PC-9 (cell line): ENCODE data around the gene TTR. TPM values are rescaled to one million over a fixed set of nuclear protein-coding genes. Genes with fewer than 3 reads are reported as not detected.

ENCODE experiments used
- BruUV-seq: library from RNA; stranded (reverse); fragments of 400-500 nt; replicated peaks from 2 replicates; lab custom pipeline; 2021; lab: Mats Ljungman, UMichigan
- CTCF ChIA-PET: fragments of 300-600 bp; sonication (Branson Sonifier 250); formaldehyde crosslinking; loops from one replicate; lab custom pipeline; 2022; ENCODE audit warnings: antibody characterized with exemption; lab: Charles Lee
- POLR2A ChIA-PET: fragments of 300-600 bp; sonication (Branson Sonifier 250); formaldehyde crosslinking; loops from one replicate; lab custom pipeline; 2022; ENCODE audit warnings: antibody characterized with exemption; ENCODE audit not compliant: unreplicated experiment; lab: Charles Lee
- DNase-seq, 2 experiments: peaks; one replicate each; pipeline versions ENCODE4 v3.0.0 to v3.0.0-alpha.2; 2015 to 2022; ENCODE audit warnings: mixed read lengths in 1 of 2
- H2AFZ ChIP-seq: fragments of 200-600 bp; sonication (generic); 2 replicates; pipeline ENCODE4 v1.8.1; 2017; ENCODE audit warnings: antibody characterized with exemption
- H3F3A ChIP-seq: fragments of 200-600 bp; sonication (generic); 2 replicates; pipeline ENCODE4 v1.8.1; 2017; ENCODE audit warnings: antibody characterized with exemption, mild to moderate bottlenecking, low read depth; ENCODE audit not compliant: insufficient read depth
- H3K27ac ChIP-seq: fragments of 200-600 bp; sonication (generic); 2 replicates; pipeline ENCODE4 v1.6.1; 2016; ENCODE audit warnings: mixed run types
- H3K27me3 ChIP-seq: fragments of 200-600 bp; sonication (generic); 2 replicates; pipeline ENCODE4 v1.6.1; 2016; ENCODE audit warnings: low read depth, mixed run types; ENCODE audit not compliant: insufficient read depth
- H3K36me3 ChIP-seq: fragments of 200-600 bp; sonication (generic); 2 replicates; pipeline ENCODE4 v1.6.1; 2016; ENCODE audit warnings: low read depth, mixed run types
- H3K4me1 ChIP-seq: fragments of 200-600 bp; sonication (generic); replicated peaks from 2 replicates; pipeline ENCODE4 v1.6.1; 2016; ENCODE audit warnings: mixed run types; ENCODE audit not compliant: insufficient read depth
- H3K4me2 ChIP-seq: fragments of 200-600 bp; sonication (generic); 2 replicates; pipeline ENCODE4 v1.6.1; 2017; ENCODE audit warnings: mixed run types
- H3K4me3 ChIP-seq: fragments of 200-600 bp; sonication (generic); 2 replicates; pipeline ENCODE4 v1.6.1; 2016; ENCODE audit warnings: mixed run types
- H3K79me2 ChIP-seq: fragments of 200-600 bp; sonication (generic); 2 replicates; pipeline ENCODE4 v1.6.1; 2017; ENCODE audit warnings: low read depth, mixed run types
- H3K9me2 ChIP-seq: fragments of 200-600 bp; sonication (generic); 2 replicates; pipeline ENCODE4 v1.8.1; 2017; ENCODE audit warnings: mild to moderate bottlenecking; ENCODE audit not compliant: insufficient read depth
- H3K9me3 ChIP-seq: fragments of 200-600 bp; sonication (generic); 2 replicates; pipeline ENCODE4 v1.8.1; 2016; ENCODE audit warnings: low read depth; ENCODE audit not compliant: insufficient read depth
- H4K20me1 ChIP-seq: fragments of 200-600 bp; sonication (generic); 2 replicates; pipeline ENCODE4 v1.8.1; 2017; ENCODE audit not compliant: insufficient read depth
- CTCF ChIP-seq: fragments of 200-600 bp; sonication (generic); conservative IDR thresholded peaks from 2 replicates; pipeline ENCODE4 v1.6.1; 2017; ENCODE audit warnings: mixed run types, antibody characterized with exemption, mild to moderate bottlenecking, moderate library complexity
- EZH2 ChIP-seq: fragments of 200-600 bp; sonication (generic); IDR thresholded peaks from 2 replicates; pipeline ENCODE4 v1.8.0; 2017; ENCODE audit warnings: antibody characterized with exemption, low read depth
- intact Hi-C: fragments of 100-400 bp; cut with micrococcal nuclease; formaldehyde crosslinking; loops from one replicate; pipeline ENCODE4 v1.10.0; 2022; ENCODE audit not compliant: unreplicated experiment
- total RNA-seq: library from RNA; stranded (reverse); gene quantifications from 2 replicates; pipeline ENCODE4 v1.2.3, GENCODE V29; 2021

TTR gene
- total RNA-seq, 1 experiment from 2014 or later, result not detected

- H4K20me1 ChIP-seq, result no peaks in the 10 kb centered on the region
- H3K79me2 ChIP-seq, result no peaks in the 10 kb centered on the region
- H3K4me3 ChIP-seq, result no peak overlapping the region
- H3K4me1 ChIP-seq, result no peaks in the 10 kb centered on the region
- H3K27me3 ChIP-seq, result no peaks in the 10 kb centered on the region
- no peaks in the 10 kb centered on the region for H3K9me2 ChIP-seq
- H2AFZ ChIP-seq, result no peak overlapping the region
- CTCF ChIA-PET, result no interaction called here
- H3K27ac ChIP-seq, result no peak overlapping the region
- no peaks in the 10 kb centered on the region for H3K9me3 ChIP-seq
- no peaks in the 10 kb centered on the region for H3K36me3 ChIP-seq
- no peaks in the 10 kb centered on the region for H3F3A ChIP-seq
- POLR2A ChIA-PET, result no interaction called here
- no peak for DNase-seq
- no peak overlapping the region for H3K4me2 ChIP-seq
- intact Hi-C loops, result no loop called here
- TF ChIP-seq CTCF, result no peak
- no peak for TF ChIP-seq EZH2
- no TSS peak for BruUV-seq
Observed at GRCh38 chr18:31611511-31611910, 19.8 kb downstream of the TTR start.

DNA sequence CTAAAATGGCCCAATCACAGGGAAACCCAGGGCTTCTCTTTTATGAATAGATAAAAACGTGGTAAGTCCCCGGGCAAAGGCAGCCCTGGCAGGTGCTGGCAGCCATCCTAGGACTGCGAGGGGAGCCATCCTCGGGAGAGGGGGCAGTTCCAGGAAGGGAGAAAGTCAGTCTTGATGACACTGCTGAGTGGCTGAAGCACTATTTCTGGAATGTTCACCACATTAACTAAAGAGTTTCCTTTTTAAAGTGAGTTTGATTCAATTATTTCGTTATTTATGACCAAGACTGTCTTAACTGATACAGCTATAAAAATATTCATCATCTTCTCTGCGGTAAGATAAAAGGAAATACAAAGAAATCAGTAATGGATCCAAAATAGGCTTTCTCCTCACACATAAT lies 20.4 kb downstream of the TTR start:
- intact Hi-C loops, result no loop called here
- H3K36me3 ChIP-seq, result no peaks in the 10 kb centered on the region
- H3K4me1 ChIP-seq, result no peaks in the 10 kb centered on the region
- H3K4me2 ChIP-seq, result no peak overlapping the region
- H3K9me3 ChIP-seq, result no peaks in the 10 kb centered on the region
- no peaks in the 10 kb centered on the region for H3K79me2 ChIP-seq
- no peak for TF ChIP-seq EZH2
- H3K4me3 ChIP-seq, result no peak overlapping the region
- no TSS peak for BruUV-seq
- H3F3A ChIP-seq, result no peaks in the 10 kb centered on the region
- H3K27ac ChIP-seq, result no peak overlapping the region
- H3K9me2 ChIP-seq, result no peaks in the 10 kb centered on the region
- POLR2A ChIA-PET, result no interaction called here
- H3K27me3 ChIP-seq, result no peaks in the 10 kb centered on the region
- no peaks in the 10 kb centered on the region for H4K20me1 ChIP-seq
- CTCF ChIA-PET, result no interaction called here
- DNase-seq, result no peak
- H2AFZ ChIP-seq, result no peak overlapping the region

DNA sequence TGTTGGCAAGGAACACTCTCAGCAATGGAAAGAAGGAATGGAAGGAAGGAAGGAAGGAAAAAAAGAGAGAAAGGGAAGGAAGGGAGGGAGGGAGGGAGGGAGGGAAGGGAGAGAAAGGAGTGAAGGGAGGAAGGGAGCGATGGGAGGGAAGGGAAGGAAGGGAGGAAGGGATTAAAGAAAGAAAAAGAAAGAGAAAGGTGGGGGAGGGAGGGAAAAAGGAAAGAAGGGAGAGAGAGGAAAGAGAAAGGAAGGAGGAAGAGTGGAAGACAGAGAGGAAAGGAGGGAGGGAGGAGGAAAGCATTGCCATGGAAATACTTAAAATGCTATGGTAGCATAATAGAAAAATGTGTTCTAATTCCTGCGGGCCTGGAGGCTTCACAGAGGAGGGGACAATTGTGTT lies 22.4 kb downstream of the TTR start:
- ChIA-PET CTCF (no interaction called here), POLR2A (no interaction called here)
- H3K4me2 ChIP-seq, result no peak overlapping the region
- H3K27me3 ChIP-seq, result no peaks in the 10 kb centered on the region
- no peaks in the 10 kb centered on the region for H3F3A ChIP-seq
- TF ChIP-seq CTCF (no peak), EZH2 (no peak)
- H3K4me3 ChIP-seq, result no peak overlapping the region
- no peaks in the 10 kb centered on the region for H3K79me2 ChIP-seq
- H3K27ac ChIP-seq, result no peak overlapping the region
- H3K4me1 ChIP-seq, result no peaks in the 10 kb centered on the region
- BruUV-seq, result no TSS peak
- intact Hi-C loops, result no loop called here
- H3K9me3 ChIP-seq, result no peaks in the 10 kb centered on the region
- no peak for DNase-seq
- H3K36me3 ChIP-seq, result no peaks in the 10 kb centered on the region
- H4K20me1 ChIP-seq, result no peaks in the 10 kb centered on the region
- no peaks in the 10 kb centered on the region for H3K9me2 ChIP-seq
- H2AFZ ChIP-seq, result no peak overlapping the region

DNA sequence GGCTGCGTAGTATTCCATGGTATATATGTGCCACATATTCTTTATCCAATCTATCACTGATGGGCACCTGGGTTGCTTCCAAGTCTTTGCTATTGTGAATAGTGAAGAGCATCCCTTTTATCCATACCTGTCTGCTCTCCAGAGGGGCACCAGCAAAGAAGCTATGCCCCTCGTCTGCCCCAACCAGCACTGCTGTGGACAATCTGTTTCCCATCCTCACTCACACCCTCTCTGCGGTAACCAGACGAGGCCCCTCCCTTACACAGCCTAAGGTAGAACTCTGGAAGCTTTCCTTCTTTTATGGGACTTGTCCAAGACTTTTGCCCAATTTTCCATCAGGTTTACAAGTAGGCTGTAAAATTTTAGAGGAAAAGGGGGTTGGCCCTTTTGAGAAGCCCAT lies 24.9 kb downstream of the TTR start:
- H3K36me3 ChIP-seq, result no peaks in the 10 kb centered on the region
- intact Hi-C loops, result no loop called here
- no peak overlapping the region for H3K4me2 ChIP-seq
- no peaks in the 10 kb centered on the region for H3K9me2 ChIP-seq
- no peak overlapping the region for H2AFZ ChIP-seq
- no peaks in the 10 kb centered on the region for H3K4me1 ChIP-seq
- H3F3A ChIP-seq, result no peaks in the 10 kb centered on the region
- H4K20me1 ChIP-seq, result no peaks in the 10 kb centered on the region
- H3K9me3 ChIP-seq, result no peaks in the 10 kb centered on the region
- DNase-seq, result no peak
- BruUV-seq, result no TSS peak
- H3K27me3 ChIP-seq, result no peaks in the 10 kb centered on the region
- H3K4me3 ChIP-seq, result no peak overlapping the region
- no peak overlapping the region for H3K27ac ChIP-seq
- TF ChIP-seq CTCF (no peak), EZH2 (no peak)
- POLR2A ChIA-PET, result no interaction called here
- H3K79me2 ChIP-seq, result no peaks in the 10 kb centered on the region
- CTCF ChIA-PET, result no interaction called here
